ENCODE data around the gene LTBP3. TPM values are rescaled to one million over a fixed set of nuclear protein-coding genes. Genes with fewer than 3 reads are reported as not detected.

Gene LTBP3
- 151 TPM for total RNA-seq

DNA sequence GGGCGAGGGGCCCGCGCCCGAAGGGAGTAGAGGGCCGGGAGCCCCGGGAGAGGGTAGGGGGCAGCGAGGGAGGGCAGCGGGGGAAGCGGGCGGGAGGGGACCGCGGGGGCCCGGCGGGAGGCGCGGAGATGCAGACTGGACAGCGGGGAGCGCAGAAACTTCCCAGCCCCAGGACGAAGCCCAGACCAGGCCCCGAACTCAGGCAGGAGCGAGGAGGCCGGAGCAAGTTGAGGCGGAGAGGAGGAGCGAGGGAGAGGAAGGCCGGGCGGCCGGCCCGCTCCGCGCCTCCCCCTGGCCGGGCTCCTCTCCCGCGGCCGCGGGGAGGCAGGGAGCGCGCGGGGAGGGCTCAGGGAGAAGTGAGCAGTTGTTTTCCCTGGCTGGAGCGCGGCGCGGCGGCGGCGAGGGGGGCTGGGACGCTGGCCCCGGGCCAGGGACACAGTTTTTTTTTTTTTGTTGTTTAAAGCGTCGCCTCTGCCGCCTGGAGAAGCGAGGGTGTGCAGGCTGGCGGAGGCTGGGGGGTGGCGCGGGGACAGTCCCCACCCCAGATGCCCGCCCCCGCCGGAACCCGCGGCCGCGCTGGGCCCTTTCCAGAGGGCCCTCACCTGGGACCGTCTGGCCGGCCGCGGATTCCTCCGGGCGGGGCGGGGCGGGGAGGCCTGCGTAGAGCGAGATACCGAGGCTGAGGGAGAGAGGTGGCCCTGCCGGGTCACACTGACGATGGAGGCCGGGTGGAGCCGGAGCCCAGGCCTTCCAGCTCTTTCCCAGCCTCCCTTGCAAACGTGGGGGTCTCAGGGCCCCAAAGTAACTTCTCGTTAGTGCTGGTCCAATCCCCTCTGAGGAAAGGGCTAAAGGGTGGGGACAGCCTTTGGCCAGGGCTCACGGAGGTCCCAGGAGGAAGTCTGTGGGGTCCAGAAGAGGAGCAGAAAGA, at the start of gene LTBP3:
LTBP3 (minus strand) TSS at position 358 of the 928 bp plus-strand sequence. CDS start 400 bp downstream, outside the sequence.

DNA sequence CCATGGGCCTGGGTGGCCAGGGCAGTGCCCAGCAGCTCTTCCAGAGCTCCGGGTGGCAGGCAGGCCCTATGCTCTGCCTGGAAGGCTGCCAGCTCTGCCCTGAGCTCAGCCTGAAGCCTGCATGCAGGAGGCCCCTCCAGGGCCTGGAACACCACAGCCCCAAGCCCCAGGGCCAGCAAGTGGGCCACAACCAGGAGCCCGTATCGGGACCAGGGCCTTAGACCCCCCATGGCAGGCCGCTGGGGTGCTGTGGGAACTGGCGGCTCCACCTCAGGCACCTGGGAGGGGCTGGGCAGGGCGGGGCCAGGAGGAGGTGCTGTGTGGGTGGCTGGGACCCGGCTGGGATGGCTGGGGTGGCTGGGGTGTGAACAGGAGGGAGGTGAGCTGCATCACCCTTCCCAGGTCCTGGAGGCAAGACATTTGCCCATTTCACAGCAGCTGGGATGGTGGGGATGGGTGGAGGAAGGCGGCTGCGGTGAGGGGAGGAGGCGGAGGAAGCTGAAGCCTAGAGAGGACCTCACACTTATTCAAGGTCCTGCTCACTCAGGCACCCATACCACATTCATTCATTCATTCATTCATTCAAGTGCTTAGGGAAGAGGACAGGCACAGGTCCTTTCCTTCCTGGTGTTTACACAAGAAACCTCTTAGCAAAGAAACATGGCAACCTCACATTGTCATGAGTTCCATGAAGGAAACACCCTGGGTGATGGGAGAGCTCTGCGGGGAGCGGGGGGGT, 37.6 kb upstream of the LTBP3 start, which contains the start of gene KCNK7:
KCNK7 (minus strand) TSS at position 258 of the 739 bp plus-strand sequence; CDS start at position 230, 28 bp downstream.

DNA sequence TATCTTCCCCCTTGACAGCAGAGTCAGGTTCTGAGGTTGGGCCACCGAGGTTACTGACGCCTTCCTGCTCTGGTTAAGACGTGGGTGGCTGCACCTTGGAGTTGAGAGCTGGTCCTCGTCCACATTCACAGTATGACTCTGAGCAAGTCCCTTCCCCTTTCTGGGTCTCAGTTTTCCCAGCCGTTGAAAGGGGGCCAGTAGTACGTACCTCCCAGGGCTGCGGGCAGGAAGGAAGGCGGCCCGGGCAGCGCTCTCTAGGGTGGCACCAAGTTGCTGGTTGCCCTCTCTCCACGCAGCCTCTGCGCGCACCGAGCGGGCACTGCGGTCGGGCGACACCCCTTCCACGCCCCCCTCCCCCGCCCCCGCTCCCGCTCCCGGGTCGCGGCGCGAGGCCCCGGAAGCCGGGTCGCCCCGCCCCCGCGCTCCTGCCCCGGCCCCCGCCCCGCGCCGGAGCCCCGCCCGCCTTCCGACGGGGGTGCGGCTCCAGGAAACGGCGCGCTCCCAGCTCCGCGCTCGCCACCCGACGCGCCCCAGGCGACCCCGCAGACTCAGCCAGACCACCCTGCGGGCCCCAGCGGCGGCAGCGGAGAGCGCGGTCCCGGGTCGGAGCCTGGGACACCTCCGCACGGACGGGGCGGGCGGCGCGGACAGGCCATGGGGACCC, 17.5 kb upstream of the LTBP3 start, which contains the start of gene EHBP1L1:
EHBP1L1 (plus strand) TSS at position 486 of the 664 bp plus-strand sequence. CDS start 250 bp downstream, outside the sequence.

DNA sequence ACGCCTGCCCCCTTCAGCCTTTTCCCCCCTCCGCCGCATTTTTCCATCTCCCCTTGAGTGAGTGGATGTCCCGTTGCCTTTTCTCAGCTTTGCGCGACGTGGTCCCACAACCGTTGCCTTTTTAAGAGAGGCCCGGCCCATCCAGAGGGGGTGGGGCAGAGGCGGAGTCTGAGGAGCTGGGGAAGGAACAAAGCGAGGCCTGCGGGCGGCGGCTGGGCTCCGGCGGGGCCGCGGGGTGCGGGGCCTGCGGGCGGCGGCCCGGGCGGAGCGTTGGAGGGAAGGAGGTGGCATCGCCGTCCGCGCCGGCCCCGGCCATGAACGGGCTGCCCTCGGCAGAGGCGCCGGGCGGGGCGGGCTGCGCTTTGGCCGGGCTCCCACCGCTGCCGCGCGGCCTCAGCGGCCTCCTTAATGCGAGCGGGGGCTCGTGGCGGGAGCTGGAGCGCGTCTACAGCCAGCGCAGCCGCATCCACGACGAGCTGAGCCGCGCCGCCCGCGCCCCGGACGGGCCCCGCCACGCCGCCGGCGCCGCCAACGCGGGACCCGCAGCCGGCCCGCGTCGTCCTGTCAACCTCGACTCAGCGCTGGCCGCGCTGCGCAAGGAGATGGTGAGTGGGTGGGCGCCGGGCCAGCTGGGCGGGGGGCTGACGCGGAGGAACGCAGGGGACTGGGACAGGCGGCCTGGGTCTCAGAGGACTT, 14.3 kb upstream of the LTBP3 start, which contains the start of gene FAM89B:
FAM89B (plus strand) TSS at position 183 of the 696 bp plus-strand sequence; CDS start at position 315, 132 bp downstream.

DNA sequence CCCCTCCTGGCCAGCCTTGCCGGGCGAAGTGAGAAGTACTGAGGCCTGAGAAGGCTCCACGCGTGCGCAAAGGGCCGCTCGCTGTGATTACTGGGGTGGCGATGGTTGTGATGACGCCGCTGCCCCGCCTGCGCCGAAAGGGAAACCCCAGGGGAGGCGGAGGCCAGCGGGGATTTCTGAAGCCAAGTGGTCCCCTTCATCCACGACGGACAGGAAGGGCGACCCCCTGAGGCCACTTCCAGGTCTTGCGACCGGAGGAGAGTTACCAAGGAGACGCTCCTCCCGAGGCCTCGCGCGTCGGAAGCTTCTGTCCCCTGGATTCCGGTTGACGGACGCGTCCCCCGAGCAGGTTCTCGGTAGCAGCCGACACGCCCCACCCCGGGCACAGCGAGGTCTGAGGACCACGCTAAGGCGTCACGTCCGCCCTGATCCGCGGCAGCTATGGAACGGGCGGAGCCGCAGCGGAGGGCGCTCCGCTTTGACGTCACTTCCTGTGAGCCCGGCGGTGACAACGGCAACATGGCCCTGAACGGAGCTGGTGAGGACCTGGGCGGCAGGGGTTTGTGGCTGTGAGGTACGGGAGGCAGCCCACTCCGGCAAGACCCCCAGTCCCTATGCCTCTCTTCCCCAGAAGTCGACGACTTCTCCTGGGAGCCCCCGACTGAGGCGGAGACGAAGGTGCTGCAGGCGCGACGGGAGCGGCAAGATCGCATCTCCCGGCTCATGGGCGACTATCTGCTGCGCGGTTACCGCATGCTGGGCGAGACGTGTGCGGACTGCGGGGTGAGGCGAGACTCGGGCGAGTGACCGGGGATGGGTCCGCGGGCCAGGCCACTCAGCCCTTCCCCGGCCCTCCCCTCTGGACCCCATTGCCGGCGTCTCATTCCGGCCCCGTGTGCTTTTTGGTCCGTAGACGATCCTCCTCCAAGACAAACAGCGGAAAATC, 12.1 kb upstream of the LTBP3 start, which contains the start of gene ZNRD2:
ZNRD2 (plus strand) TSS at position 505 of the 946 bp plus-strand sequence; CDS start at position 520, 15 bp downstream.

DNA sequence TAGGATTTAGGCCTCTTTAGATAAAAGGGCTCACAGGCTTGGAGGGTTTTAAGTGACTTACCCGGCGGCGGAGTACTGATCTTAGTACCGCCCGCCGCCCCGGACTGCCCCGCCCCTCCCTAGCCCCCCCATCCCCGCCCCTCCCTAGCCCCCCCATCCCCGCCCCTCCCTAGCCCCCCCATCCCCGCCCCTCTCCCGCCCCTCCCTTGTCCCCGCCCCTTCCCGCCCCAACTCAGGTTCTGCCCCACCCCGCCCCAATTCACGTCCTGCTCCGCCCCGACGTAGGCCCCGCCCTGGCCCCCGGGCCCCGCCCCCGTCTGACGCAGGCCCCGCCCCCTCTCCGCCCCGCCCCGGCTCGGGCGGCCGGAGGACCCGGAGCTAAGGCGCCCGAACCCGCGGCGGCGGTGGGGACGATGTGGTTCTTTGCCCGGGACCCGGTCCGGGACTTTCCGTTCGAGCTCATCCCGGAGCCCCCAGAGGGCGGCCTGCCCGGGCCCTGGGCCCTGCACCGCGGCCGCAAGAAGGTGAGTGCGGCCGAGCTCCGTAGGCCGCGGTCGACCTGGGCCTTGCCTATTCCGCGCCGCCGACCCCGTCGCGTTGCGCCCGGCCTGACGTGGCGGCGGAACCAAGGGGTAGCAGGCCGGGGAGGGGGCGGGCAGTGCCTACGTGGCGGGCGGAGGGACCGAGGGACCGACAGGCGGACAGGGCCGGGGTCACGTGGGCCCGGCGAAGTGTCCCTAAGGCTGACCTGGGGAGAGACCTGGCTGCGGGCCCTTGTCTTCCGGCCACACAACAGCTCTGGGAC, 33.2 kb downstream of the LTBP3 start, which contains the start of gene SCYL1:
SCYL1 (plus strand) TSS at position 343 of the 805 bp plus-strand sequence; CDS start at position 414, 71 bp downstream.

DNA sequence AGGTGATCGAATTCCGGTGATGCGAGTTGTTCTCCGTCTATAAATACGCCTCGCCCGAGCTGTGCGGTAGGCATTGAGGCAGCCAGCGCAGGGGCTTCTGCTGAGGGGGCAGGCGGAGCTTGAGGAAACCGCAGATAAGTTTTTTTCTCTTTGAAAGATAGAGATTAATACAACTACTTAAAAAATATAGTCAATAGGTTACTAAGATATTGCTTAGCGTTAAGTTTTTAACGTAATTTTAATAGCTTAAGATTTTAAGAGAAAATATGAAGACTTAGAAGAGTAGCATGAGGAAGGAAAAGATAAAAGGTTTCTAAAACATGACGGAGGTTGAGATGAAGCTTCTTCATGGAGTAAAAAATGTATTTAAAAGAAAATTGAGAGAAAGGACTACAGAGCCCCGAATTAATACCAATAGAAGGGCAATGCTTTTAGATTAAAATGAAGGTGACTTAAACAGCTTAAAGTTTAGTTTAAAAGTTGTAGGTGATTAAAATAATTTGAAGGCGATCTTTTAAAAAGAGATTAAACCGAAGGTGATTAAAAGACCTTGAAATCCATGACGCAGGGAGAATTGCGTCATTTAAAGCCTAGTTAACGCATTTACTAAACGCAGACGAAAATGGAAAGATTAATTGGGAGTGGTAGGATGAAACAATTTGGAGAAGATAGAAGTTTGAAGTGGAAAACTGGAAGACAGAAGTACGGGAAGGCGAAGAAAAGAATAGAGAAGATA, 59.0 kb downstream of the LTBP3 start, which contains the start of gene MALAT1:
MALAT1 (plus strand) TSS at position 69 of the 736 bp plus-strand sequence.

Small RNAs within 50 kb of the gene (small RNA-seq; reads per million reads assigned to genes)
- gene AP001362.1 (ENCODE audit: low replicate concordance) (not detected), gene RF01684 (ENCODE audit: low replicate concordance) (not detected)

Other genes with a start within 250 kb of the LTBP3 start
- 15.7 TPM for gene CDC42EP2, start 243.5 kb downstream of the LTBP3 start, total RNA-seq
- 41.9 TPM for gene DPF2, start 224.5 kb downstream of the LTBP3 start, total RNA-seq
- gene TIGD3, start 203.6 kb downstream of the LTBP3 start, total RNA-seq: 0.35 TPM
- 8.9 TPM for gene SLC25A45, start 175.7 kb downstream of the LTBP3 start, total RNA-seq
- 27.0 TPM for gene FRMD8, start 171.7 kb downstream of the LTBP3 start, total RNA-seq
- gene NEAT1, start 135.6 kb downstream of the LTBP3 start, total RNA-seq: 148 TPM
- 21,533 TPM for gene MALAT1, start 59.3 kb downstream of the LTBP3 start, total RNA-seq
- 54.7 TPM for gene SCYL1, start 33.3 kb downstream of the LTBP3 start, total RNA-seq
- gene ZNRD2, start 12.1 kb upstream of the LTBP3 start, total RNA-seq: 41.4 TPM
- 23.0 TPM for gene FAM89B, start 14.2 kb upstream of the LTBP3 start, total RNA-seq
- gene EHBP1L1, start 17.7 kb upstream of the LTBP3 start, total RNA-seq: 99.4 TPM
- 0.35 TPM for gene KCNK7, start 37.4 kb upstream of the LTBP3 start, total RNA-seq
- gene MAP3K11, start 55.9 kb upstream of the LTBP3 start, total RNA-seq: 45.9 TPM
- 25.6 TPM for gene PCNX3, start 57.4 kb upstream of the LTBP3 start, total RNA-seq
- gene SIPA1, start 79.7 kb upstream of the LTBP3 start, total RNA-seq: 35.8 TPM
- gene RELA, start 104.6 kb upstream of the LTBP3 start, total RNA-seq: 35.4 TPM
- 52.8 TPM for gene KAT5, start 153.9 kb upstream of the LTBP3 start, total RNA-seq
- gene RNASEH2C, start 162.4 kb upstream of the LTBP3 start, total RNA-seq: 35.3 TPM
- 11.6 TPM for gene AP5B1, start 222.6 kb upstream of the LTBP3 start, total RNA-seq
- 15.0 TPM for gene OVOL1, start 228.7 kb upstream of the LTBP3 start, total RNA-seq